HG03342 (cell line): ENCODE measurements around the gene CNKSR3.
"Not testable (repeated sequence)": the region's sequence is repeated elsewhere in the genome, so short reads cannot be mapped to it uniquely, and the experiment has no call there.

Experiments
- ATAC-seq: cut with Tn5 transposase; IDR thresholded peaks from one replicate; pipeline ENCODE4 v1.9.1; 2021; ENCODE audit warnings: mild to moderate bottlenecking, moderate library complexity; ENCODE audit not compliant: unreplicated experiment

CNKSR3 gene

GRCh38 chr6:154529957-154530356 lies 19.5 kb upstream of the CNKSR3 start:
- no peak for ATAC-seq

- no peak for ATAC-seq
These were observed 17.9 kb upstream of the CNKSR3 start for GRCh38 chr6:154528310-154528915.

- ATAC-seq: no peak
These were observed 16.5 kb upstream of the CNKSR3 start for GRCh38 chr6:154526996-154527395.

DNA sequence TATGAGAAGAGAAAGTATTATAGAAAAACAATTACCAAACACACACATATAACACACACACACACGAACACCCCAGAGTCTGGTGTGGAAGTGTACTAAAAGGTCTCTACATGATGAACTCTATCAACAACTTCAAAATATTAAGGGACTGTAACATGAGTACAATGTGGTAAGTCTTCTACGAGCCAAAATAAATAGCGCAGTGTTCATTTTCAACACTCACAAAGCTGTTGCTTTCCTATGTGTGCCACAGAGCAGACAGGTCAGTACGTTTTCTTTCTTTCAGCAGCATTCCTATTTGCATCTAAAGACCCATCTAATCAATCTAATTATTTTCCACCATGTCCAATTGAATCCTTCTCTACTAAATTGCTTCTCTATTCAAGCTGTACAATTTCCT lies 12.1 kb upstream of the CNKSR3 start:
- ATAC-seq: no peak

GRCh38 chr6:154521412-154521811 lies 10.9 kb upstream of the CNKSR3 start:
- no peak for ATAC-seq

- ATAC-seq: no peak
These were observed 9.8 kb upstream of the CNKSR3 start for GRCh38 chr6:154520280-154520679.

DNA sequence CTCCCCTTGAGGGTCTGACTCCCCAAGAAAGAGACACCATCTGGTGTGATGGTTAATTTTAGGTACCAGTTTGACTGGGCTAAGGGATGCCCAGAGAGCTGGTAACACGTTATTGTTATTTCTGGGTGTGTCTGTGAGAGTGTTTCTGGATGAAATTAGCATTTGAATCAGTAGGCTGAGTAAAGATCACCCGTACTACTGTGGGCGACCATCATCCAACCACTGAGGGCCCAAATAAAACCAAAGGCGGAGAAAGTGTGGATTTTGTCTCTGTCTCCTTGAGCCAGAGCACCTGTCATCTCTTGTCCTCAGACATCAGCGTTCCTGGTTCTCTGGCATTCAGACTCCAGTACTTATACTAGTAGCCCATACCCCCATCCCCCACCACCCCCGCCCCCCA lies 7.9 kb upstream of the CNKSR3 start:
- no peak for ATAC-seq

GRCh38 chr6:154516276-154516675 lies 5.8 kb upstream of the CNKSR3 start:
- ATAC-seq: no peak

DNA sequence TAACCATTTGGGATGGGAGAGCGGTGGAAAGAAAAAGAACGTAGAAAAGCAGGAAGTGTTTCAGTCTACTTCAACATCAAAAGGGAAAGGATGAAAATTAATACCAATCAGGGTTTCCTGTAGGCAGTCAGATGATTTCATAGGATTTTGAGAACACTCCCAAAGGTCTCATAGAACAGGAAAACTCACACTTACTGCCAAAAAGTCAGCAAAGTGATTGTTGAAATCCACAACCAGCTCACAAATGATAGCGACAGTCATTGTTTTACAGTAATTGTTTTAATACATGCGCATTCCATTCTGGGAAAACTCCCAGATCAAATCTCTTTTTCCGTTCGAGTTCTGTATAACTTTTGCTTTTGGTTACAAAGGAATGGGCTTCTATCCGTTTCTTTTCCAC lies 5.3 kb upstream of the CNKSR3 start:
- no peak for ATAC-seq

DNA sequence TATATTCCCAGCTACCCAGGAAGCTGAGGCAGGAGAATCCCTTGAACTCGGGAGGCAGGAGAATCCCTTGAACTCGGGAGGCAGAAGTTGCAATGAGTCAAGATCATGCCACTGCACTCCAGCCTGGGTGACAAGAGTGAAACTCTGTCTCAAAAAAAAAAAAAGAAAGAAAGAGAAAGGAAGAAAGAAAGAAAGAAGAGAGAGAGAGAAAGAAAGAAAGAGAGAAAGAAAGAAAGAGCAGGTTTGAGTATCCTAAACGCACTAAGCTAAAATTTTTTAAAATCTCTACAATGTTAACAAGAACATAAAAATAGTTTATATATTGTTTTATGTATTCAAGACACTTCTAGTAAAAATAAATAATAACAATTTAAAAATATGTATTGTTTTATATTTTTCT lies 4.6 kb upstream of the CNKSR3 start:
- not testable (repeated sequence) for ATAC-seq

DNA sequence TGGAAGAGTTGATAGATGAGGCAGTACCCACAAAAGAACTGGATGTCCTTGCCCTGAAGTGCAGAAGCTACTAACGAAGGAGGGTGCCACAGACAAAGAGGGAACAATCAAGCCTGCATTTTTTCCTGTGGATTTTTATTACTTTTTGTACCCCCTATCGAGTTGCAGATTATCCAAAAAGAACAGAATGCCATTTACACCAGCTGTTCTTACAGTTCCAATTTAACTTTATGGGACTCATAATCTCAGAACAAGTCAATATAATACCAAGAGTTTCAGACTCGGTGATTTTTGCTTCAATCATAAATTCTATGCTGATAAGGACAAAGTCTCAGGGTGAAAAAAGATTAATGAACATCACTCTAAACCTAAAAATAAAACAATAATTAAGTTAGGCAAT lies 4.0 kb upstream of the CNKSR3 start:
- ATAC-seq: no peak

- ATAC-seq: no peak
These were observed 3.3 kb upstream of the CNKSR3 start for GRCh38 chr6:154513601-154514320.

DNA sequence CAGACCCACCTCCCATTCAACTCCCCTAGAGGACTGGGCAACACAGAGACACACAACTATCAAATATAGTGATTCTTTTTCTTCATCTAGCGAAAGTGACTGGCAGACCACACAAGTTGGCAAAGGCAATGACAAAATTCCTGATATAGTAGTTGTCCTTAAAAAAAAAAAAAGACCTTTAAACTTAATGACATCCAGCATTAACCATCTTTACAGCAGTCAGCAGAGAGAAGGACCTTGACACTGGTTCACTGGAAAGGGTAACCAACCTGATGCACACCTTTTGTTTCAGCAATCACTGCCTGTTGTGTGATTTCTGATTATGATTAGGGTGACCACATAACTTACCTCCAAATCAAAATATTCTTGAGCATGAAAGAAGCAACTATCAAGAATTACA lies 1.7 kb upstream of the CNKSR3 start:
- no peak for ATAC-seq

DNA sequence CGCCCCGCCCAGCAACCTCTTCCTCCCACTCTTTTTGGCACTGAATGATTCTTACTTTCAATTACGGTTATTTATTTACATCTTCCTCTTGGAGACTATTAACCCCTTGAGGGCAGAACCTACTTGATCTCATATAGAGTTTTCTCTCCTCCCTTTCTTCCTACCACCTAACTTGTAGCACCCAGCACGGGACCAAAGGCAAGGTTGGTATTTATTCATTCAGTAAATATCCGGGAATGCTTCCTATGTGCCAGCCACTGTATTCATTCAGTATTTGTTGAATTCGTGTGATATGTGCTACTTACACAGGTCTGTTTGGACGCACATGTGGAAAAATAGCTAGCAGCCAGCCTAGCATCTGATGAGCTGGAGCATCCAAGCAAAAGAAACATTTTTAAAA lies 1.3 kb upstream of the CNKSR3 start:
- no peak for ATAC-seq

- ATAC-seq: peak; percentile 19
These were observed 903 bp downstream of the CNKSR3 start for GRCh38 chr6:154509421-154510143.

DNA sequence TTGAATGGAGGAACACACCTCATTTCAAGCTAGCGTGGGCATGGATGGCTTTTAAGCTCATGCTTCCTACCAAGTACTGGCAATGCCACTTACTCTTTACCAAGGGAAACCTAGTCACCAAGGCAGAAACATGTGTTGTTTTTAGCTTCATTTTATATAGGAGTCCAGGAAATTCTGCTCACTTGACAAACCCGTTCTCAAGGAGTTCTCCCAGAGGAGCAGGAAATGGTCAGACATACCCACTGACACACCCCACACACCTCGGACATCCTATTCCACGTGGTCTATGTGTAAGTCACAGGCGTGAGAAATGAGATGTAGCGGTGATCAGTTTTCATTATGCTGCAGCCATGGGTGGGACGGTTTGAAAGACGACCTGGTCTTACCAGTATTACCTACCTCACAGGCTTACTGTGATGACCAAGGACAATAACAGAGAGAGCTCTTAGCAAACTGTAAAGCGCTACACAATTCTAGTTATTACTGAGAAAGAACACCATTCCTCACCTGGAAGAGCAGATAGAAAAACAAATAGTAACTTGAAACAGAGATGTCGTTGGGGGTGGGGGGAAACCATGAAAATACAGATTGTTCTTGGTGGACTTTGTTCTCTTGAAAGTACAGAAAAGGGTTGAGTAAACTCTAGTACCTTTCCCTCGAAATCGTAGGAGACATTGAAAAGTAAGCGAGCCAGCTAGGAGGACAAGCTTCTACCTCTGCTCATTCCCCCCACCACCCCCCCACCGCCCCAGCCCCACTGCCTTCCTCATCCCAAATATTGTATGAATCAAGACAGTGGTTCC lies 1.7 kb downstream of the CNKSR3 start:
- no peak for ATAC-seq

- ATAC-seq: no peak
These were observed 3.2 kb downstream of the CNKSR3 start for GRCh38 chr6:154506991-154507898.

- ATAC-seq: no peak
These were observed 3.9 kb downstream of the CNKSR3 start for GRCh38 chr6:154506582-154506981.

- ATAC-seq: no peak
These were observed 4.4 kb downstream of the CNKSR3 start for GRCh38 chr6:154506108-154506507.

- no peak for ATAC-seq
These were observed 5.5 kb downstream of the CNKSR3 start for GRCh38 chr6:154504865-154505449.
